ENCODE measurements around the gene CALCOCO2. TPM values are rescaled to one million over a fixed set of nuclear protein-coding genes. Genes with fewer than 3 reads are reported as not detected.
"Not testable (repeated sequence)": the region's sequence is repeated elsewhere in the genome, so short reads cannot be mapped to it uniquely, and the experiment has no call there.

The CALCOCO2 gene
- total RNA-seq, 4 donors from 2014 or later, result 104 to 237 (median 132) TPM

DNA sequence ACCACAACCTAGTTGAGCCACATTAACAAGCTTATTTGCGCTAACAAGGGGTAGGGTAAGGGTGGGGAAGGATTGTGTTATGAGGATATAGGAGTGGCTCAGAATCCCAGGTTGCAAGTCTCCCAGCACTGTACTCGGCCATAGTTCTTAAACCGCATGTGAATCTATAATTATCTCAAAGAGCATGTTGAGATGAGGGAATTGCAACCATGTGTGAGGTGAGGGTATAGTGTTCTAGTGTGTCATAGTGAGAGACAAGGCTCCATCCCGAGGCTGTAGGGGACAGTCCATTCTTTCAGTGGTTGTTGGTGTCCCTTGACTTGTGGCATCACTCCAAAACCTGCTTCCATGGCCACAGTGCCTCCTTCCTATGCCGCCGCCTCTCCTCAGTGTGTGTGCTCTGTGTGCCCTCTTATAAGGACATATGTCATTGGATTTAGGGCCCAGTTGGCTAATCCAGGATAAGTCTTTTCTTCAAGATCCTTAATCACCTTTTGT, 39.0 kb downstream of the CALCOCO2 start:
- Histone ChIP-seq H3K27ac (peak overlapping the region; percentile 13 to 79 (median 68)), H3K9me3 (no peaks in the 10 kb centered on the region), H3K27me3 (no peaks in the 10 kb centered on the region), H3K4me3 (no peak overlapping the region), H3K4me1 (peaks cover 3 to 32% of the 10 kb centered on the region in 2 donors), H3K36me3 (peaks cover 0 to 13% of the 10 kb centered on the region in 2 donors)
- intact Hi-C loops (cut with DNase I; ENCODE audit: low total_unique reads), result no loop called here
- TF ChIP-seq, protein P1, sequence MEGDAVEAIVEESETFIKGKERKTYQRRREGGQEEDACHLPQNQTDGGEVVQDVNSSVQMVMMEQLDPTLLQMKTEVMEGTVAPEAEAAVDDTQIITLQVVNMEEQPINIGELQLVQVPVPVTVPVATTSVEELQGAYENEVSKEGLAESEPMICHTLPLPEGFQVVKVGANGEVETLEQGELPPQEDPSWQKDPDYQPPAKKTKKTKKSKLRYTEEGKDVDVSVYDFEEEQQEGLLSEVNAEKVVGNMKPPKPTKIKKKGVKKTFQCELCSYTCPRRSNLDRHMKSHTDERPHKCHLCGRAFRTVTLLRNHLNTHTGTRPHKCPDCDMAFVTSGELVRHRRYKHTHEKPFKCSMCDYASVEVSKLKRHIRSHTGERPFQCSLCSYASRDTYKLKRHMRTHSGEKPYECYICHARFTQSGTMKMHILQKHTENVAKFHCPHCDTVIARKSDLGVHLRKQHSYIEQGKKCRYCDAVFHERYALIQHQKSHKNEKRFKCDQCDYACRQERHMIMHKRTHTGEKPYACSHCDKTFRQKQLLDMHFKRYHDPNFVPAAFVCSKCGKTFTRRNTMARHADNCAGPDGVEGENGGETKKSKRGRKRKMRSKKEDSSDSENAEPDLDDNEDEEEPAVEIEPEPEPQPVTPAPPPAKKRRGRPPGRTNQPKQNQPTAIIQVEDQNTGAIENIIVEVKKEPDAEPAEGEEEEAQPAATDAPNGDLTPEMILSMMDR (IDR thresholded peaks at IDR 0.05 in 4 of 5, conservative IDR thresholded peaks at IDR 0.05 in 1 of 5), result no peak
- TF ChIP-seq POLR2A (IDR thresholded peaks at IDR 0.05), result no peak
- no peak for DNase-seq
- in situ Hi-C loops (cut with MboI; ENCODE audit: low sequenced_read_pairs in 4 of 4), result loop anchor here in 1 of 4 donors (10.0 kb wide), 1 partner anchor 65 kb away; no protein-coding TSS in a partner anchor
- no peak for ATAC-seq

DNA sequence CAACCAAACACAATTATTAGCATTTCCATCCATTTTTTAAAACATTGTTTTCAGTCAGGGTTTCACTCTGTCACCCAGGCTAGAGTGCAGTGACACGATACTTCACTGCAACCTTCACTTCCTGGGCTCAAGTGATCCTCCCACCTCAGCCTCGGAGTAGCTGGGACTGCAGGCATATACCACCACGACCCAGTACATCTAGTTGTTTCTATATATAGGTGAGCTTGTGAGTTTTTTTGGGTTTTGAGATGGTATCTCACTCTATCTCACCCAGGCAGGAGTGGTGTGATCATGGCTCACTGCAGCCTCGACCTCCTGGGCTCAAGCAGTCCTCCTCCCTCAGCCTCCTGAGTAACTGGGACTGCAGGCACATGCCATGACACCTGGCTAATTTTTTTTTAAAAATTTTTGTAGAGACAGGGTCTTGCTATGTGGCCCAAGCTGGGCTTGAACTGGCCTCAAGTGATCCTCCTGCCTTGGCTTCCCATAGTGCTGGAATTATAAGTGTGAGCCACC, 40.3 kb downstream of the CALCOCO2 start:
- intact Hi-C loops (cut with DNase I; ENCODE audit: low total_unique reads), result no loop called here
- Histone ChIP-seq H3K4me1 (peaks cover 3 to 32% of the 10 kb centered on the region in 2 donors), H3K36me3 (peaks cover 0 to 3% of the 10 kb centered on the region in 2 donors), H3K27me3 (no peaks in the 10 kb centered on the region), H3K4me3 (no peak overlapping the region), H3K9me3 (no peaks in the 10 kb centered on the region), H3K27ac (peak overlapping the region; percentile 24 to 79 (median 68))
- no peak for ATAC-seq
- TF ChIP-seq, protein P1 (IDR thresholded peaks at IDR 0.05 in 4 of 5, conservative IDR thresholded peaks at IDR 0.05 in 1 of 5), result no peak
- TF ChIP-seq POLR2A (IDR thresholded peaks at IDR 0.05), result no peak
- no peak for DNase-seq
- in situ Hi-C loops (cut with MboI; ENCODE audit: low sequenced_read_pairs in 4 of 4), result loop anchor here in 1 of 4 donors (10.0 kb wide), 1 partner anchor 64 kb away; no protein-coding TSS in a partner anchor

DNA sequence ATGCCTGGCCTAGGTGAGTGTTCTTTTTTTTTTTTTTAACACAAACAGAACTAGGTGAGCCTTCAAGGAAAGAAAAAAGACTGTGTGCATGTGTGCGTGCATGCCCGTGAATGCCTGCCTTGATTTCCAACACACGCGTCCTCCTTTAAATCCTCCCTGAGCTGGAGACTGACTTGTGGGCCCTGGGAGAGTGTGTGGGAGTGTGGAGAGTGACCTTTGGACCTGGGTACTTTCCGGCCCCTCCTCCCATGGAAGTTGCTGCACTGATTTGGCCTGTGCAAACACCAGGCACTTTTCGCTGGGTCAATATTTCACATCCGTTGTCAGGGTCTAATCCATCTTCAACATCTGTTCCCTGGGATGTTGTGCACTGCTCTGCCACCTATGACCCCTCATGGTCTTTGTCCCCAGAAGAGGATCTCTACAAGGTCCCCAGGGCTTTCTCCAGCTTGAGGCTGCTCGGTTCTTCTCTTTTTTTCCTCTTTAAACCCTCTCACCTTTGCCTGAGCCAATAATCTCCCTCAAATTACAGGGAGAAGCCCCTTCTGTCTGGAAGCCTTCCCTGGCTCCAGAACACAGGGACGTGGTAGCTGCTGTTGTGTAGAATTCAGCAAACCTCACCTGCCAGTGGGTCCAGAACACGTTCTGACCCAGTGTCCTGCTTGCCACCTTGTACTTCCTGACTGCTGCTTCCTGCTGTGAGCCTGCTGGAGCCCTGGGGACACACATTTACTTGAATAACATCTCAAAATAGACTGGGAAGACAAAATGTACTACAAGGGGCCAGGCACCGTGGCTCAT, 40.9 kb downstream of the CALCOCO2 start:
- no peak overlapping the region for H3K4me3 ChIP-seq
- intact Hi-C loops (cut with DNase I; ENCODE audit: low total_unique reads), result no loop called here
- DNase-seq (peak in 1 of 2 donors; percentile 36), ATAC-seq (peak; percentile 45 to 62)
- H3K27me3 ChIP-seq, result no peaks in the 10 kb centered on the region
- in situ Hi-C loops (cut with MboI; ENCODE audit: low sequenced_read_pairs in 4 of 4), result loop anchor here in 1 of 4 donors (10.0 kb wide), 1 partner anchor 63 kb away; no protein-coding TSS in a partner anchor
- peaks cover 3 to 32% of the 10 kb centered on the region in 2 donors for H3K4me1 ChIP-seq
- peak overlapping the region; percentile 24 to 79 (median 68) for H3K27ac ChIP-seq
- no peak for TF ChIP-seq POLR2A (IDR thresholded peaks at IDR 0.05)
- TF ChIP-seq, protein P1 (IDR thresholded peaks at IDR 0.05 in 4 of 5, conservative IDR thresholded peaks at IDR 0.05 in 1 of 5), result no peak
- no peaks in the 10 kb centered on the region for H3K36me3 ChIP-seq
- H3K9me3 ChIP-seq, result no peaks in the 10 kb centered on the region

DNA sequence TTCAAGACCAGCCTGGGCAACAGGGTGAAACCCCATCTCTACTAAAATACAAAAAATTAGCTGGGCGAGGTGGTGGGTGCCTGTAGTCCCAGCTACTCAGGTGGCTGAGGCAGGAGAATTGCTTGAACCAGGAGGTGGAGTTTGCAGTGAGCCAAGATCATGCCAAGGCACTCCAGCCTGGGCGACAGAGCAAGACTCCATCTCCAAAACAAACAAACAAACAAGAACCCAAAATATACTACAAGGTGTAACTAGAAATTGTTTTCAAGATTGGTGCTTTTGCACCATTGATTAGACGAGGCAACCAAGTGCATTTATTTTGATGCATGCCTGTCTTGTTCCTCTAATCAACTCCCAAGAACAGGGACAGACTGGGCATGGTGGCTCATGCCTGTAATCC, 41.6 kb downstream of the CALCOCO2 start:
- intact Hi-C loops (cut with DNase I; ENCODE audit: low total_unique reads); H3K36me3 ChIP-seq; H3K27me3 ChIP-seq; ATAC-seq; DNase-seq; H3K4me3 ChIP-seq; H3K9me3 ChIP-seq: not testable (repeated sequence)
- in situ Hi-C loops (cut with MboI; ENCODE audit: low sequenced_read_pairs in 4 of 4), result loop anchor here in 1 of 4 donors (10.0 kb wide), 1 partner anchor 62 kb away; no protein-coding TSS in a partner anchor
- Histone ChIP-seq H3K27ac (peak overlapping the region; percentile 24 to 79 (median 68)), H3K4me1 (peaks cover 3 to 35% of the 10 kb centered on the region in 2 donors)

DNA sequence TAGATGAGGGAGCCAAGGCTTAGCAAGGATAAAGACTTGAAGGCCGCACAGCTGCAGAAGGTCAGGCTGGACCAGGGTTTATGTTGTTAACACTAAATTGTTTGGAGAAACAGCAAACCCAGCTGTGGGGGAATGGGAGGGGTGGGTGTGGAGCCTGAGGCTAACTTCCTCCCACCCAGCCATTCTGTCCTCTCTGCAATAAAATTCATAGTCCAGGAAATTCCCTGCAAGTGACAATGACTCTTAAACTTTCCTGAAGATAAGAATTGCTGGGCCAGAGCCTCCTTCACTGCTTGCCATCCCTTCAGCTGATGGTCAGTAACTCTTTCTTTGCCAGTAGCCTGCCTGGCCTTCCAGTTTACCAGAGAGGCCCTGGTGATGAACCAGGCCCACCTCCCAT, 42.4 kb downstream of the CALCOCO2 start:
- TF ChIP-seq POLR2A (IDR thresholded peaks at IDR 0.05), result no peak
- TF ChIP-seq, protein P1 (IDR thresholded peaks at IDR 0.05 in 4 of 5, conservative IDR thresholded peaks at IDR 0.05 in 1 of 5), result no peak
- DNase-seq (no peak), ATAC-seq (peak in 1 of 2 donors; percentile 30)
- peak overlapping the region; percentile 24 to 79 (median 68) for H3K27ac ChIP-seq
- no peaks in the 10 kb centered on the region for H3K36me3 ChIP-seq
- in situ Hi-C loops (cut with MboI; ENCODE audit: low sequenced_read_pairs in 4 of 4), result loop anchor here in 1 of 4 donors (10.0 kb wide), 1 partner anchor 62 kb away; no protein-coding TSS in a partner anchor
- H3K27me3 ChIP-seq, result no peaks in the 10 kb centered on the region
- no peaks in the 10 kb centered on the region for H3K9me3 ChIP-seq
- H3K4me3 ChIP-seq, result no peak overlapping the region
- H3K4me1 ChIP-seq, result peaks cover 3 to 35% of the 10 kb centered on the region in 2 donors
- intact Hi-C loops (cut with DNase I; ENCODE audit: low total_unique reads), result no loop called here

All from gastrocnemius medialis (tissue), 4 donors.